Bone marrow (tissue), 2 donors: ENCODE results near the gene FLCN.
"Not testable (repeated sequence)": the region's sequence is repeated elsewhere in the genome, so short reads cannot be mapped to it uniquely, and the experiment has no call there.

Source experiments
- DNase-seq, 2 donors: peaks; one replicate each; lab custom pipeline; 2025; lab: John Stamatoyannopoulos, UW

Gene FLCN

GRCh38 chr17:17213775-17214174, 23.2 kb downstream of the FLCN start:
- no peak for DNase-seq

GRCh38 chr17:17207998-17208397, 29.0 kb downstream of the FLCN start:
- no peak for DNase-seq

- no peak for DNase-seq
Measured at GRCh38 chr17:17206913-17207335, 30.0 kb downstream of the FLCN start.

- DNase-seq: peak in 1 of 2 donors; percentile 21
Measured at GRCh38 chr17:17206124-17206912, 30.6 kb downstream of the FLCN start, which contains the start of gene PLD6. Gene PLD6, minus strand, starts transcription at chr17:17206333. Its CDS starts 47 bp downstream, at chr17:17206286.

GRCh38 chr17:17205368-17206123, 31.4 kb downstream of the FLCN start:
- no peak for DNase-seq

- no peak for DNase-seq
Measured at GRCh38 chr17:17204635-17205231, 32.2 kb downstream of the FLCN start.

GRCh38 chr17:17204041-17204591, 32.9 kb downstream of the FLCN start:
- DNase-seq: no peak

- no peak for DNase-seq
Measured at GRCh38 chr17:17203173-17203730, 33.7 kb downstream of the FLCN start.

- DNase-seq: no peak
Measured at GRCh38 chr17:17201907-17202306, 35.1 kb downstream of the FLCN start.

- DNase-seq: no peak
Measured at GRCh38 chr17:17201271-17201670, 35.7 kb downstream of the FLCN start.

GRCh38 chr17:17200831-17201230, 36.1 kb downstream of the FLCN start:
- DNase-seq: no peak

GRCh38 chr17:17200311-17200710, 36.7 kb downstream of the FLCN start:
- no peak for DNase-seq

GRCh38 chr17:17198281-17198680, 38.7 kb downstream of the FLCN start:
- no peak for DNase-seq

- no peak for DNase-seq
Measured at GRCh38 chr17:17196776-17197175, 40.2 kb downstream of the FLCN start.

- DNase-seq: not testable (repeated sequence)
Measured at GRCh38 chr17:17195466-17195865, 41.5 kb downstream of the FLCN start.

- no peak for DNase-seq
Measured at GRCh38 chr17:17191961-17192381, 45.0 kb downstream of the FLCN start.

GRCh38 chr17:17191346-17191792, 45.6 kb downstream of the FLCN start:
- no peak for DNase-seq

GRCh38 chr17:17190188-17190587, 46.8 kb downstream of the FLCN start:
- DNase-seq: no peak

GRCh38 chr17:17189559-17189958, 47.4 kb downstream of the FLCN start:
- no peak for DNase-seq

- DNase-seq: no peak
Measured at GRCh38 chr17:17188586-17188985, 48.4 kb downstream of the FLCN start.

- DNase-seq: no peak
Measured at GRCh38 chr17:17186551-17187505, 50.1 kb downstream of the FLCN start.
